Natural killer cell (primary cell): ENCODE results near the gene PIGQ. TPM values are rescaled to one million over a fixed set of nuclear protein-coding genes. Genes with fewer than 3 reads are reported as not detected.

ENCODE experiments used
- ATAC-seq, 3 donors: fragments of 150-1000 bp in 2 of 3; fragments of 200-7000 bp in 1 of 3; cut with Tn5 transposase; 1 replicate in 1 of 3; 2 replicates in 2 of 3; pipeline ENCODE4 v1.10.0; 2021; ENCODE audit warnings: mild to moderate bottlenecking in 2 of 3, moderate library complexity in 2 of 3
- DNase-seq, 2 donors: peaks; one replicate each; pipeline versions ENCODE4 v3.0.0 to v3.0.0-alpha.2; 2013 to 2021; ENCODE audit warnings: mixed read lengths in 1 of 2
- H3K27ac ChIP-seq: one replicate; pipeline ENCODE4 v1.5.1; 2013; ENCODE audit warnings: mild to moderate bottlenecking, low read length
- H3K27me3 ChIP-seq: one replicate; pipeline ENCODE4 v1.6.1; 2013; ENCODE audit warnings: low read length; ENCODE audit not compliant: control insufficient read depth, insufficient read depth
- H3K36me3 ChIP-seq: one replicate; pipeline ENCODE4 v1.6.1; 2013; ENCODE audit warnings: low read length; ENCODE audit not compliant: control insufficient read depth, insufficient read depth
- H3K4me1 ChIP-seq: one replicate; pipeline ENCODE4 v1.6.1; 2013; ENCODE audit warnings: low read length; ENCODE audit not compliant: control insufficient read depth, insufficient read depth
- H3K4me3 ChIP-seq: one replicate; pipeline ENCODE4 v1.5.1; 2013; ENCODE audit warnings: low read length
- H3K9me3 ChIP-seq: one replicate; pipeline ENCODE4 v1.6.1; 2013; ENCODE audit warnings: low read length; ENCODE audit not compliant: control insufficient read depth, insufficient read depth
- H3K27ac Mint-ChIP-seq, 2 donors: one replicate each; pipeline ENCODE4 v1.8.0; 2022; ENCODE audit warnings: mild to moderate bottlenecking in 2 of 2, mixed read lengths in 2 of 2, moderate library complexity in 1 of 2
- H3K27me3 Mint-ChIP-seq, 2 donors: one replicate each; pipeline ENCODE4 v1.8.0; 2022; ENCODE audit warnings: low read depth in 2 of 2, mixed read lengths in 2 of 2
- H3K36me3 Mint-ChIP-seq: one replicate; pipeline ENCODE4 v1.8.0; 2022; ENCODE audit warnings: mixed read lengths
- H3K4me1 Mint-ChIP-seq, 2 donors: one replicate each; pipeline ENCODE4 v1.8.0; 2022; ENCODE audit warnings: mixed read lengths in 2 of 2
- H3K4me3 Mint-ChIP-seq: one replicate; pipeline ENCODE4 v1.8.0; 2022; ENCODE audit warnings: mild to moderate bottlenecking, moderate library complexity, mixed read lengths
- H3K9me3 Mint-ChIP-seq, 2 donors: one replicate each; pipeline ENCODE4 v1.8.0; 2022; ENCODE audit warnings: mixed read lengths in 2 of 2
- WGBS: methylation state at CpG from one replicate; pipeline ENCODE4 v1.1.7; 2013; ENCODE audit warnings: missing lambda C conversion rate; ENCODE audit not compliant: insufficient coverage; 5-methylcytosine and 5-hydroxymethylcytosine counted together
- intact Hi-C: fragments of 100-400 bp; cut with micrococcal nuclease; formaldehyde crosslinking; loops from one replicate; pipeline ENCODE4 v1.14.2; 2022
- total RNA-seq, 4 donors: library from RNA; stranded (reverse); fragments of 120-200 nt in 1 of 4; gene quantifications; one replicate each; pipeline versions ENCODE4 v1.2.3 to v1.2.4, GENCODE V29; 2013 to 2022
- TF ChIP-seq, protein P1 (sequence below): fragments of 200-600 bp; IDR thresholded peaks from one replicate; pipeline ENCODE4 v1.8.0; 2022; ENCODE audit warnings: antibody characterized with exemption

Gene PIGQ
- total RNA-seq, 3 donors from 2014 or later (not counting 1 experiment from before 2014, with no cell fraction given): 27.6 to 40.5 (median 37.0) TPM

DNA sequence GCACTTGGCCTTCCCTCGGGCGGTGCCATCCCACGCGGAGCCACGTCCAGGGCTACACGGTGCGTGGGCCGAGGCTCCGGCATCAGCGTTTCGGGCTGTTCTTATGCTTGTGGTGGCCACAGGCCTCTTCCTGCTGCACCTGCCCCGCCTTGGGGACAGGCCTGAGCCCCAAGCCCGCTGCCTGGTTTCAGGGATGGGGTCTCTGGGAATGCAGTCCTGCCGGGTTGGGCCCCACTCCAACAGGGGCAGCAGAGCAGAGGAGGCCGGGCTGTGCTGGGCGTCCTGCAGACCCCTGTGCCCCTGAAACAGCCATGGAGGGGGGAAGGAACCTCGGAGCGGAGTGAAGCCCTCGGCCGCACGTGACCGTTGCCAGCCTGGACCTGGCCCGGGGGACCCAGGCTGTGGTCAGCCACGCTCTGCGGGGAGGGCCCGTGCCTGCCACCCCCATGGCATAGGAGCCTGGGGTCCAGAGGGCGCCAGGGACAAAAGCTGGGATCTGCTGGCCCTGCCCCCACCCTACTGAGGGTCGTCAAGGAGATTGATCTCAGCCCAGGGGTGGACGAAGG lies 60.6 kb downstream of the PIGQ start:
- H3K4me3 ChIP-seq: no peak overlapping the region
- H3K9me3 ChIP-seq: no peaks in the 10 kb centered on the region
- H3K27ac Mint-ChIP-seq: no peak overlapping the region
- peaks cover 0 to 5% of the 10 kb centered on the region in 2 donors for H3K4me1 Mint-ChIP-seq
- H3K27me3 ChIP-seq: no peaks in the 10 kb centered on the region
- no peaks in the 10 kb centered on the region for H3K9me3 Mint-ChIP-seq
- no peak for DNase-seq
- 60% methylated on average over 27 of the region's 29 CpGs for WGBS
- no peak overlapping the region for H3K27ac ChIP-seq
- no peaks in the 10 kb centered on the region for H3K36me3 Mint-ChIP-seq
- H3K36me3 ChIP-seq: peaks cover 8% of the 10 kb centered on the region
- ATAC-seq: no peak
- H3K4me3 Mint-ChIP-seq: no peak overlapping the region
- intact Hi-C loops: no loop called here
- TF ChIP-seq, protein P1, sequence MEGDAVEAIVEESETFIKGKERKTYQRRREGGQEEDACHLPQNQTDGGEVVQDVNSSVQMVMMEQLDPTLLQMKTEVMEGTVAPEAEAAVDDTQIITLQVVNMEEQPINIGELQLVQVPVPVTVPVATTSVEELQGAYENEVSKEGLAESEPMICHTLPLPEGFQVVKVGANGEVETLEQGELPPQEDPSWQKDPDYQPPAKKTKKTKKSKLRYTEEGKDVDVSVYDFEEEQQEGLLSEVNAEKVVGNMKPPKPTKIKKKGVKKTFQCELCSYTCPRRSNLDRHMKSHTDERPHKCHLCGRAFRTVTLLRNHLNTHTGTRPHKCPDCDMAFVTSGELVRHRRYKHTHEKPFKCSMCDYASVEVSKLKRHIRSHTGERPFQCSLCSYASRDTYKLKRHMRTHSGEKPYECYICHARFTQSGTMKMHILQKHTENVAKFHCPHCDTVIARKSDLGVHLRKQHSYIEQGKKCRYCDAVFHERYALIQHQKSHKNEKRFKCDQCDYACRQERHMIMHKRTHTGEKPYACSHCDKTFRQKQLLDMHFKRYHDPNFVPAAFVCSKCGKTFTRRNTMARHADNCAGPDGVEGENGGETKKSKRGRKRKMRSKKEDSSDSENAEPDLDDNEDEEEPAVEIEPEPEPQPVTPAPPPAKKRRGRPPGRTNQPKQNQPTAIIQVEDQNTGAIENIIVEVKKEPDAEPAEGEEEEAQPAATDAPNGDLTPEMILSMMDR: no peak
- no peaks in the 10 kb centered on the region for H3K27me3 Mint-ChIP-seq
- H3K4me1 ChIP-seq: peaks cover 8% of the 10 kb centered on the region

DNA sequence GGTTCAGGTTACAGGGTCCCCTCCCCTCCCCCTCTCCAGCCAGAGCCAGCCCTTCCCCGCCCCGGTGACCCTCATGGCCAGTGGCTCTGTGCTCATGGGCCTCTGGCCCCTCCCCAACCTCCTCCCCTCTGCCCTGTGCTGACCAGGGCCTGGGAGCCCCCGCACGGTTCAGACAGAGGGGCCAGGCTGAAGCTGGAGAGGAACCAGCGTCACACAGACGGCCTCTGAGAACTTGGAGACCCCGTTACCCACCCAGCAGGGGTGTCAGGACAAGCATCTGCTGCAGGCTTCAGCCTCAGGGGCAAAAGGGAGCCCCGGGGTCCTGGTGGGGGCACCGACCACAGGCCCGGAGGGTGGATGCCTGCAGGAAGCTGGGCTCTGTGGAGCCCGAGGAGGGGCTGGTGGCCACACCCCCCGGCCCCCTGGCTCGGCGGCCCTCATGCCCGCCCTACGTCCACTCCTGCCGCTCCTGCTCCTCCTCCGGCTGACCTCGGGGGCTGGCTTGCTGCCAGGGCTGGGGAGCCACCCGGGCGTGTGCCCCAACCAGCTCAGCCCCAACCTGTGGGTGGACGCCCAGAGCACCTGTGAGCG lies 61.1 kb downstream of the PIGQ start, which contains the start of gene WFIKKN1:
Gene WFIKKN1 (plus strand): TSS at position 171 of the 591 bp plus-strand sequence. CDS start 269 bp downstream, at position 440.
- 4% methylated on average over 22 of the region's 23 CpGs for WGBS
- no peaks in the 10 kb centered on the region for H3K27me3 ChIP-seq
- no peaks in the 10 kb centered on the region for H3K9me3 ChIP-seq
- no peak within 1 kb of the TSS for H3K4me3 ChIP-seq
- peak within 1 kb of the TSS; percentile 52 for H3K4me3 Mint-ChIP-seq
- H3K27me3 Mint-ChIP-seq: no peaks in the 10 kb centered on the region
- ATAC-seq (no peak), DNase-seq (no peak)
- H3K9me3 Mint-ChIP-seq: no peaks in the 10 kb centered on the region
- TF ChIP-seq, protein P1: no peak
- intact Hi-C loops: no loop called here
- H3K36me3 ChIP-seq: peaks cover 5% of the 10 kb centered on the region
- H3K4me1 ChIP-seq: peaks cover 13% of the 10 kb centered on the region
- peaks cover 0 to 5% of the 10 kb centered on the region in 2 donors for H3K4me1 Mint-ChIP-seq
- no peak within 1 kb of the TSS for H3K27ac Mint-ChIP-seq
- H3K36me3 Mint-ChIP-seq: no peaks in the 10 kb centered on the region
- H3K27ac ChIP-seq: no peak within 1 kb of the TSS

DNA sequence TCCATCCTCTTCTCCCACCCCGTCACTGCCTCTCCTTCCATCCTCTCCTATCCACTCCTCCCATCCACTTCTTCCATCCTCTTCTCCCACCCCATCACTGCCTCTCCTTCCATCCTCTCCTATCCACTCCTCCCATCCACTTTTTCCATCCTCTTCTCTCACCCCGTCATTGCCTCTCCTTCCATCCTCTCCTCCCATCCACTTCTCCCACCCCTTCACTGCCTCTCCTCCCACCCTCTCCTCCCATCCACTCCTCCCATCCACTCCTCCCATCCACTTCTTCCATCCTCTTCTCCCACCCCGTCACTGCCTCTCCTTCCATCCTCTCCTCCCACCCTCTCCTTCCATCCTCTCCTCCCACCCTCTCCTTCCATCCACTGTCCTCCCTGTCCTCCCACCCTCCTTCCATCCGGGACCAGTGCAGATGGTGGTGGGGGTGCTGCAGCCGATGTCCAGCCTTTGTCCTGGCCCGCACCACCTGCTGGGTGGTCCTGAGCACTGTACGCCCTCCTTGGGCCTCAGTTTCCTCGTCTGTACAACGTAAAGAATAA lies 62.1 kb downstream of the PIGQ start:
- Mint-ChIP-seq H3K36me3 (no peaks in the 10 kb centered on the region), H3K4me3 (peak overlapping the region; percentile 52), H3K9me3 (no peaks in the 10 kb centered on the region), H3K27ac (no peak overlapping the region), H3K27me3 (peaks cover 0 to 3% of the 10 kb centered on the region in 2 donors), H3K4me1 (peaks cover 7 to 12% of the 10 kb centered on the region in 2 donors)
- 80% methylated on average over 8 of the region's 9 CpGs for WGBS
- no peak overlapping the region for H3K4me3 ChIP-seq
- peaks cover 5% of the 10 kb centered on the region for H3K36me3 ChIP-seq
- no peak overlapping the region for H3K27ac ChIP-seq
- ATAC-seq (no peak), DNase-seq (no peak)
- no peaks in the 10 kb centered on the region for H3K9me3 ChIP-seq
- TF ChIP-seq, protein P1: no peak
- no peaks in the 10 kb centered on the region for H3K27me3 ChIP-seq
- H3K4me1 ChIP-seq: peaks cover 13% of the 10 kb centered on the region
- intact Hi-C loops: no loop called here
